Heart left ventricle (tissue), 13 donors: ENCODE data around the gene HIBADH.

ENCODE experiments used
- CTCF ChIP-seq, 12 donors: fragments of 200-600 bp; sonication (generic) in 4 of 12; IDR thresholded peaks; one replicate each; pipeline versions ENCODE4 v1.5.0 to v1.8.0; 2018 to 2022; ENCODE audit warnings: antibody characterized with exemption in 12 of 12, mild to moderate bottlenecking in 5 of 12
- POLR2A ChIP-seq, 2 donors: fragments of 450-650 bp; IDR thresholded peaks; one replicate each; pipeline ENCODE4 v1.6.1; 2017; ENCODE audit warnings: antibody characterized with exemption in 2 of 2, mild to moderate bottlenecking in 2 of 2, moderate library complexity in 2 of 2
- donor health status: ischemic (EF 13 %, LVEDD 7.1; RV severe dilation, severe dysfunction).
- donor health status: DM: no; HTN: yes; CAD: no.
- donor health status: DM: no; HTN: no; CAD: no.
- donor health status: ischemic (EF 25% LVEDD 6.9; RV normal size, moderate dysfunction).
- donor health status: ischemic (EF 25% LVEDD 5.7; RV mildly dilated, moderate dysfunction).
- donor health status: ischemic (EF 35%, LVEDD 5.7; RV mildly dilated, moderate dysfunction).
- donor health status: nonischemic (EF 11% LVEDD 7.7; RV severe dilation, severe dysfunction).
- donor health status: DM: yes; HTN: yes; CAD: no.
- donor health status: PGD.
- donor health status: ischemic (EF 29% LVEDD 5.4; RV normal size, mild dysfunction).
- donor health status: nonischemic (EF 23%, LVEDD 6.1; RV moderate dilation, normal function).

- TF ChIP-seq CTCF (IDR thresholded peaks at IDR 0.05) (no peak), POLR2A (IDR thresholded peaks at IDR 0.05) (no peak)
Measured at GRCh38 chr7:27615420-27616185, 47.1 kb downstream of the HIBADH start.
